Stimulated activated CD4-positive, alpha-beta T cell treated with anti-CD3 and anti-CD28 coated beads, Interleukin-15, amount 100 ng/mL, for 1 hour (primary cell): ENCODE measurements around the gene MOCOS.

Source experiments
- DNase-seq, 2 donors: peaks; one replicate each; pipeline ENCODE4 v3.0.0-alpha.2; 2020; ENCODE audit warnings: low read depth in 1 of 2, low spot score in 1 of 2

Gene MOCOS

DNA sequence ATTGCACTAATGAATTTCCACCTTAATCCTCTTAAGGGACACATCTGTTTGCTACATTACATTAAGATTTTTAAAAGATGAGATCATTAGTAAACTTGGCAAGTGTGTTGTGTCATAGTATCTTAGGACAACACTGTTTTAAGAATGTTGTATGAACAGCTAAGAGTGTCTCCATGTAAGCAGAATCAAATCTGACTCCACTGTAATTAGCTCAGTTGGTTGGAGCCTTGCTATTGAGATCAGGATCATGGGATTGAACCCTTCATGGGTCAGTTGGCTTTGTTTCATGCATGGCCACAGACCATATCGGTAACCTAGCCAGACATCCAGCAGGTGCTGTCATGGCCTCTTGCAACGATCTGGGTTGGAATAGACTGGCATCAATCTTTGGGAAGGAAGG is 115.4 kb downstream of the MOCOS start:
- DNase-seq, result no peak

GRCh38 chr18:36303211-36303844 is 116.0 kb downstream of the MOCOS start:
- DNase-seq, result no peak

GRCh38 chr18:36304723-36305122 is 117.4 kb downstream of the MOCOS start:
- no peak for DNase-seq

GRCh38 chr18:36305375-36305774 is 118.1 kb downstream of the MOCOS start:
- no peak for DNase-seq

- no peak for DNase-seq
Observed at GRCh38 chr18:36307513-36307912, 120.2 kb downstream of the MOCOS start.

DNA sequence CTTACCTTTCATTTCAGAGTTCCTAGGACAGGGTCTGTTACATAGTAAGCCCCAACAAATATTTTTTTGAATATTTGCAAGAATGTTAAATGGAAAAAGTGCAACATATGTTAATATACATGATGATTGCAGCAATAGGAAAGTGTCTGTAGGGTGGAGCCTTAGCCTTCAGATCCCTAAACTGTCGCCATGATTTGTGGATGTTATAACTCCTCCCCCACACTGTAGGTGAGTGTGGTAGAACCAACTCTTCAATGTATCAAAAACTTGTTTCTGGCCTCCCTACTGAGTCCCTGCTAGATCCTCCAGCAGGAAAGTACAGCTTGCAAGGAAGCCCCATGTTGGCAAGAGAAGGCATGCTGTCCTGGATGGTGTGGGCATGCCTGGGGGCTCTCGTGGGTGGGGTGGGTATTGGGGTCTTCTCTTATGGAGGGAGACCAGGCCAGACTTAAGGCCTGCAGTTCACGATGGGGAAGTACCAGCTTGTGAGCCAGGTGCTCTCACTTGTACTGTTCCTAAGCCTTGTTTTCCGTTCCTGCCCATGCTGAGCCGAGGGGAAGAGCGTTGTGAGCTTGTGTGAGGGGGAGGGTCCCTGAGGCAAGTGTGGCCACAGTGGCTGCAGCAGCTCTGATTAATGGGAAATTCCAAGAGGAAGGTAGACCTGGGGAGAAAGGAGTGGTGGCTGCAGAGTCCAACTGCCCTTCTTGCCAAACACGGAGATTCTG is 121.6 kb downstream of the MOCOS start:
- no peak for DNase-seq

DNA sequence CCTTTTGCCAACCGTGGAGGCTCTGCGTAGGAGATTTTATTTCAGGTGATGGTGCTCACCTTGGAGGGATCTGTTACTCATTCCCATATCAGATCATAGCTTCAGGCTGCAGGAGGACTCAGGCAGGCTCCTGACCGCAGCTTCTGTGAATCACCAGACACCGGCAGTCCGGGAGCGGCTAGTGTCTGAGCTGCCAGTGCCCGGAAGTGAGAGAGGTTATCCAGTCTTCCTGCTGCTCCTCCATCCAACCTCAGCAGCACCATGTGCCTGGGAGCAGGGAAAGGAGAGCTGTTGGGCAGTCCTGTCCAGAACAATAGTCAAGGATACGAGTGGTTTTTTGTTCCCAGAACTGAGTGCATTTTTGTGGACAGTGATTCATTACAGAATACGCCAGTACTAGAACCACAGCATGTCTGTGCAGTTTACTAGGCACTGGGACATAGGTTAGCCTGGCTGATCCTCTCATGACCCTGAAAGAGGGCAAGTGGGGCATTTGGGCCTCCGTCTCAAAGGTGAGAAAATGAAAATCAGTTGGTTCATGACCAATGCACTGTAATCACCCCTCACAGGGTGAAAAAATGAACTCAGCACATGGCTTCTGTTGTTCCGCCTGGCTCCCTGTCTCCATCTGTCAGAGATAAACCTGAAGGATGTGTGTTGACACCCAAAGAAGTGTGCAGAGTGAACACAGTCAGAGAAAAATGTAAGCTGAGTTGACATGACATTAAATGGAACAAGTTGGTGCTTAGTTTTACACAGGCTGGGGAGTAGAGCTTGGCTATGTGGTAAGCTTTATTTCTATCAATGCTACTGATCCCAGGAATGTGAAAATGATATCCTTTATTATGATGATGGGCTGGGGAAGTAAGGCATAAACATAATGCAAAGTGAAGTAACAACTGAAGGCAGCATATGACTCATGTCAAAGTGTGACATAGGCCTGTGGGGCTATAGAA is 122.4 kb downstream of the MOCOS start:
- DNase-seq, result no peak

GRCh38 chr18:36311026-36311570 is 123.8 kb downstream of the MOCOS start:
- DNase-seq, result no peak

DNA sequence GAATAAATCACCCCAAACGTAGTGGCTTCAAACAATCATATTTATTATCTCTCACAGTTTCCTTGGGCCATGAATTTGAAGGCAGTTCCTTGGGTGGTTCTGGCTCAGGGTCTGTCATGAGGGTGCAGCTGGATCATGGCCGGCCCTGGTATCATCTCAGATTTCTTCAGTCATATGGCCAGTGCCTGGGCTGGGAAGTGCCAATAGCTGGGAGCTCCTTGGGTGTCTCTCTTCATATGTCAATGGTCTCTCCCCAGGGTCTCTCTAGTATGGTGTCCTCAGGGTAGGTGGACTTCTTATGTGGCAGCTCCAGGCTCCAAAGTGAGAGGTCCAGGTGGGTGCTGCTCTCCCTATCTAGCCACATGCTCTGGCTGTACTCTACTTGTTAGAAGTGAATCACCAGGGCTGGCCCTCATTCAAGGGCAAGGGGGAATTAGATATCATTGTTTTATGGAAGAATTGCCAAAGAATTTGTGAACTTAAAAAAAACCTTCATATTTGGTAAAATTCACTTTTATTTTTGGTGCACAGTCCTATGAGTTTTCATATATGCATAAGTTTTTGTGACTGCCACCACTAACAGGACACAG is 125.6 kb downstream of the MOCOS start:
- DNase-seq, result no peak

- DNase-seq, result no peak
Observed at GRCh38 chr18:36314098-36314497, 126.8 kb downstream of the MOCOS start.

GRCh38 chr18:36314754-36315153 is 127.5 kb downstream of the MOCOS start:
- no peak for DNase-seq

GRCh38 chr18:36315736-36316135 is 128.4 kb downstream of the MOCOS start:
- no peak for DNase-seq

DNA sequence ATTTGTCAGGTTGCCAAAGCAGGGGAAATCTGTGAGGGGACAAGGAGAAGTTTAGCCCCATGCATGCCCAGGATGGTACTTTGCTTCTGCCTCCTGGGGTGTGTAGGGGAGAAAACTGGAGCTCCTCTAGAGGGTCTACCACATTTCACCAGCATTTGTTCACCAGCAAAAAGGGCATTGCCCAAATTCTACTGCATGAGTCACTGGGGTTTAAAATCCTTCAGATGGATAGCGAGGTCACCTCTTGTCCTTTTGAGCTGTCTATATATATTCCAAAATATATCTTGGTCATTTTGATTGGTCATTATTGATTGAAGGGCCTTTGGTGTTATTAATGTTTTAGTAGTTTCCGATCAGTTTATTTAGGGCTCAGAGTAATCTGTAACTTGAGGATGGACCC is 128.9 kb downstream of the MOCOS start:
- no peak for DNase-seq
